ENCODE data around the gene DTNB.
A peak's percentile ranks its signal among the peaks of the same experiment; 100 is the strongest.

The DTNB gene

DNA sequence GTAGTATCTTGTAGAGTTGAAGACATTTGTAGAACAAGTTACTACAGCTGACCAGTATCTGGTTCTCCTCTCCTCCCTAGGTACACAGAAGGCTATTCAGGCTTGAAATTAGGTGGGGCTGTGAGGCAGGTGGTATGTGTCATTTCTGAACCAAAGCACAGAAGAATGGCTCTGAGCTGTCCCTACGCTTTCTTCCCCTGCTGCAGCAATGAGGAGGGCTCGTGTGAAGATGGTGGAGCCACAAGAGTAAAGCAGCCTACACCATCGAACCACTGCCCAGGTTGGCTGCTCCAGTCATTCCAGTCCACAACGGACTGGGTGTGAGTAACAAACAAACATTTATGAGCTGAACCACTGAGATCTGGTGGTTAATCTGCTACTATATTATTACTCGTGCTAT lies 148.9 kb downstream of the DTNB start:
- TF ChIP-seq, protein P1, sequence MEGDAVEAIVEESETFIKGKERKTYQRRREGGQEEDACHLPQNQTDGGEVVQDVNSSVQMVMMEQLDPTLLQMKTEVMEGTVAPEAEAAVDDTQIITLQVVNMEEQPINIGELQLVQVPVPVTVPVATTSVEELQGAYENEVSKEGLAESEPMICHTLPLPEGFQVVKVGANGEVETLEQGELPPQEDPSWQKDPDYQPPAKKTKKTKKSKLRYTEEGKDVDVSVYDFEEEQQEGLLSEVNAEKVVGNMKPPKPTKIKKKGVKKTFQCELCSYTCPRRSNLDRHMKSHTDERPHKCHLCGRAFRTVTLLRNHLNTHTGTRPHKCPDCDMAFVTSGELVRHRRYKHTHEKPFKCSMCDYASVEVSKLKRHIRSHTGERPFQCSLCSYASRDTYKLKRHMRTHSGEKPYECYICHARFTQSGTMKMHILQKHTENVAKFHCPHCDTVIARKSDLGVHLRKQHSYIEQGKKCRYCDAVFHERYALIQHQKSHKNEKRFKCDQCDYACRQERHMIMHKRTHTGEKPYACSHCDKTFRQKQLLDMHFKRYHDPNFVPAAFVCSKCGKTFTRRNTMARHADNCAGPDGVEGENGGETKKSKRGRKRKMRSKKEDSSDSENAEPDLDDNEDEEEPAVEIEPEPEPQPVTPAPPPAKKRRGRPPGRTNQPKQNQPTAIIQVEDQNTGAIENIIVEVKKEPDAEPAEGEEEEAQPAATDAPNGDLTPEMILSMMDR (IDR thresholded peaks at IDR 0.05; ENCODE audit: borderline replicate concordance, insufficient read depth, low read depth, low read length): no peak
- H3K4me3 ChIP-seq (ENCODE audit: low read depth, low read length): no peak overlapping the region

DNA sequence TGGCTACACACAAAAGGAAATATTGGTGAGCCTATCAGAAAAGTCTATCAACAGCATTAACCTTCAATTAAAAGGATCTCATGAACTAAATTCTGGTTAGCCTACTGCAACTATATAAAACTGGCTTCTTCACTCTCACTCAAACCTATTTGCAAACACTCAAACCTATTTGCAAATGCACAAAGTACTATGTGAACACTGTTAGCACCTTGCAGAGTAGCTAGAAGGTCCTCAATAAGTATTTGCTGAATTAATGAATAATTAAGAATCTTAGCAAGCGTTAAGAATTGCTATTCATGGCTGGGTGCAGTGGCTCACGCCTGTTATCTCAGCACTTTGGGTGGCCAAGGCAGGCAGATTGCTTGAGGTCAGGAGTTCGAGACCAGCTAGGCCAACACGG lies 150.3 kb downstream of the DTNB start:
- H3K4me3 ChIP-seq (ENCODE audit: low read depth, low read length): no peak overlapping the region
- TF ChIP-seq, protein P1 (IDR thresholded peaks at IDR 0.05; ENCODE audit: borderline replicate concordance, insufficient read depth, low read depth, low read length): no peak

DNA sequence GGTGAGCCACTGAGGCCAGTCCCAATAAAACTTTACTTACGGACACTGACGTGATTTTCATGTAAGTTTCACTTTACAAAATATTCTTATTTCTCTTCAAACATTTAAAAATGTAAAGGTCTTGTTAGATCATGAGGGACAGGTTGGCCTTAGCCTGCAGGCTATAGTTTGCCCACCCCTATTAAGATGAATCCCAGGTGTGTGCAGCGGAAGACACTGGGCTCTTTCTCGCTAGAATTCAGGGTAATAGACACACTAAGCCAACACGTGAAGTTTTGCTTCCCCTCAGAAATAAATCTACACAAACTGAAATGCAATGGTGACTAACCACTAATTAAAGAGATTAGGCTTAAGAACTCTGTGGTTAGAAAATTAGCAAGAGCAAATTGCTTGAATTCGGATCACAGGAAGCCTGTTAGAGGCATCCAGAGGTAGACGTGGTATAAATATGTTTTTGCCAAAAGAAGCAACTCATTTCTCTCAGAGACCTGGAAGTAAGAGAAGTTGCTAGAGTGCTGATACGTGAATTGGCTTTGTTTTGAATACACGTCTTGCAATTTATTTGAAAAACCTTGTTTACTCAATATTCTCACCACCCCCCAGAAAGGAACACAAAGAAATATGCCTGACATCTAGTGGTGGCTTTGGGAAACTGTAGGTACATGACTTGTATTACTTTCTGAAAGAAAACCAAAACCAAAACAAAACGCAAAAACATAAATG lies 151.6 kb downstream of the DTNB start:
- TF ChIP-seq, protein P1 (IDR thresholded peaks at IDR 0.05; ENCODE audit: borderline replicate concordance, insufficient read depth, low read depth, low read length): peak; percentile 68; the same call in 1 of the 2 replicates
- no peak overlapping the region for H3K4me3 ChIP-seq (ENCODE audit: low read depth, low read length)

DNA sequence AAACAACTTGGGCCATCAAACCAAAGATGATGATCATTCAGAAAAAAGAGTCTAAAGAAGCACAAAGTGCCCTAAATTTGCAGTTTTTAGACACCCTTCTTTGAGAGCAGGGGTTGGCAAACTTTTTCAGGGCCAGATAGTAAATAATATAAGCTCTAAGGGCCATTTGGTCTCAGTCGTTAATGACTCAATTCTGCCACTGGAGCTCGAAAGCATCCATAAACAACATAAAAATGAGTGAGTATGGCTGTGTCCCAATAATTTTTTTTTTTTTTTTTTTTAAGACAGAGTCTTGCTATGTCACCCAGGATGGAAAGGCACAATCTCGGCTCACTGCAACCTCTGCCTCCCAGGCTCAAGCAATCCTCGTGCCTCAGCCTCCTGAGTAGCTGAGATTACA lies 152.3 kb downstream of the DTNB start:
- TF ChIP-seq, protein P1 (IDR thresholded peaks at IDR 0.05; ENCODE audit: borderline replicate concordance, insufficient read depth, low read depth, low read length): no peak

DNA sequence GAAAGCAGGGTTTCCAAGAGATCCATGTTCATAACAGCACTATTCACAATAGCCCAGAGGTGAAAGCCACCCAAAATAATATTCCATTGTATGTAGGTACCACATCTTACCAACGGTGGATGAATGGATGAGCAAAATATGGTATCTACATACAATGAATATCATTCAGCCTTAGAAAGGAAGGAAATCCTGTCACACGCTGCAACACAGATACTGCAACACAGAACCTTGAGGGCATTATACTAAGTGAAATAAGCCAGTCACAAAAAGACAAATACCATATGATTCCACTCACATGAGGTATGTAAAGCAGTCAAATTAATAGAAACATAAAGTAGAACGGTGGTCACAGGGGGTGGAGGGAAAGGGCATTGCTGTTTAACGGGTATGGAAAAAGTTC lies 155.7 kb downstream of the DTNB start:
- TF ChIP-seq, protein P1 (IDR thresholded peaks at IDR 0.05; ENCODE audit: borderline replicate concordance, insufficient read depth, low read depth, low read length): no peak
- H3K4me3 ChIP-seq (ENCODE audit: low read depth, low read length): no peak overlapping the region

More for the DNA sequence above, 152.3 kb downstream of the DTNB start:
- H3K4me3 ChIP-seq (ENCODE audit: low read depth, low read length): no peak overlapping the region

DNA sequence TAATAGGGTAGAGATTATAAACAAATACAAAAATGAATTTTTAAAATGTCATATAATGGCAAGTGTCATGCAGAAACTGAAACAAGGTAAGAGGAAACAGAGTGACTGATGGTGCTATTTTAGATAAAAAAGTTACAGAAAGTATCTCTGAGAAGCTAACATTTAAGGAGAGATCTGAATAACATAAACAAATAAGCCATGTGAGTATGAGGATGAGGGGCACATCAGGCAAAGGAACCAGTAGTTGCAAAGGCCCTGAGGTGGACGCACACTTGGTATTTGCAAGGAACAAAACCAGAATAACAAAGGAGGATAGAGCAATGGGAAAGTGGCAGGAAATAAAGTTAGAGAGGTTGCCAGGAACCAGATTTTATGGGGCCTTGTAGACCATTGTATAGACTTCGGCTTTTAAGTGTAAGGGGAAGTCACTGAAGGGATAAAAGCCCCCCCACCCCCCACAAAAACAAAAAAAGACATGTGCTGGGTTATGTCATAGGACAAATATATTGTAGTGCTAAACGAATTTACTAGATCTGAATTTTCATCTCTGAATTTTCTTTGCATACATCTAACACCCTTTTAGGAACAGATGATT lies 159.2 kb downstream of the DTNB start:
- H3K4me3 ChIP-seq (ENCODE audit: low read depth, low read length): no peak overlapping the region
- TF ChIP-seq, protein P1 (IDR thresholded peaks at IDR 0.05; ENCODE audit: borderline replicate concordance, insufficient read depth, low read depth, low read length): no peak

DNA sequence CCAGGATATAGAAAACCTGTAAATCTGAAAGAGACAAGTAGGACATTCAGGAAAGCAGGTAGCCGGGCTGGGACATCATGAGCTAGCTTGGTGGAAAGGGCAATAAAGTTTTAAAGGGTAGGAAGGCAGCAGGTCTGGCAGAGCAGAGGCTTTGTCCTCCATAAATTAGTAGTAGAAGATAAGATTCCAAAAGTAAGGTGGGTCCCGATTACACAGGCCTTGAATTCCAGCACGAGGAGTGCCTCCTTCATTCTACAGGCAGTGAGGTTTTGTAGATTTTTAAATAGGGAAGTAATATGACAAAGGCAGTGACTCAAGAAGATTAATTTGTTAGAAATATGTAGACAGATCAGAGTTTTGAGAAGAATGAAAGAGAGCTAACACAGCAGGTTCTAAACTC lies 160.7 kb downstream of the DTNB start:
- no peak overlapping the region for H3K4me3 ChIP-seq (ENCODE audit: low read depth, low read length)
- TF ChIP-seq, protein P1 (IDR thresholded peaks at IDR 0.05; ENCODE audit: borderline replicate concordance, insufficient read depth, low read depth, low read length): no peak

Measured in GM12875 (cell line).